H9 (cell line): ENCODE data around the gene PMAIP1. TPM values are rescaled to one million over a fixed set of nuclear protein-coding genes. Genes with fewer than 3 reads are reported as not detected.

Experiments
- DNase-seq: peaks from one replicate; pipeline ENCODE4 v3.0.0-alpha.2; 2017
- H2AFZ ChIP-seq: one replicate; pipeline ENCODE4 v1.6.1; 2013; ENCODE audit warnings: mild to moderate bottlenecking, low read length, control low read depth, moderate library complexity
- H2AK5ac ChIP-seq: 2 replicates; pipeline ENCODE4 v1.6.1; 2013; ENCODE audit warnings: low read length, control low read depth, mixed read lengths; ENCODE audit not compliant: insufficient read length
- H2BK120ac ChIP-seq: one replicate; pipeline ENCODE4 v1.6.1; 2013; ENCODE audit warnings: low read depth, mild to moderate bottlenecking, low read length, control low read depth, inconsistent platforms; ENCODE audit not compliant: poor library complexity, severe bottlenecking
- H2BK12ac ChIP-seq: 2 replicates; pipeline ENCODE4 v1.6.1; 2013; ENCODE audit warnings: low read length, control low read depth, mixed read lengths, low read depth; ENCODE audit not compliant: insufficient read length
- H2BK15ac ChIP-seq: 2 replicates; pipeline ENCODE4 v1.6.1; 2013; ENCODE audit warnings: low read depth, low read length, control low read depth
- H2BK20ac ChIP-seq: one replicate; pipeline ENCODE4 v1.6.1; 2013; ENCODE audit warnings: low read depth, mild to moderate bottlenecking, low read length, control low read depth, inconsistent platforms; ENCODE audit not compliant: poor library complexity, severe bottlenecking
- H2BK5ac ChIP-seq: 2 replicates; pipeline ENCODE4 v1.6.1; 2013; ENCODE audit warnings: low read length, control low read depth, mixed read lengths; ENCODE audit not compliant: insufficient read length
- H3K14ac ChIP-seq: 2 replicates; pipeline ENCODE4 v1.6.1; 2013; ENCODE audit warnings: low read length, control low read depth; ENCODE audit not compliant: insufficient read depth
- H3K18ac ChIP-seq: 2 replicates; pipeline ENCODE4 v1.6.1; 2013; ENCODE audit warnings: low read depth, mild to moderate bottlenecking, mixed read lengths, low read length, control low read depth; ENCODE audit not compliant: insufficient read length
- H3K23ac ChIP-seq: 2 replicates; pipeline ENCODE4 v1.6.1; 2013; ENCODE audit warnings: low read length, control low read depth, mixed read lengths, low read depth; ENCODE audit not compliant: insufficient read length
- H3K23me2 ChIP-seq: 2 replicates; pipeline ENCODE4 v1.6.1; 2013; ENCODE audit warnings: low read depth, mild to moderate bottlenecking, mixed read lengths, low read length, control low read depth; ENCODE audit not compliant: insufficient read length, poor library complexity, severe bottlenecking
- H3K27ac ChIP-seq: 2 replicates; pipeline ENCODE4 v1.5.1; 2013; ENCODE audit warnings: low read length, control low read depth, mixed read lengths, low read depth; ENCODE audit not compliant: insufficient read length
- H3K27me3 ChIP-seq: 2 replicates; pipeline ENCODE4 v1.6.1; 2013; ENCODE audit warnings: low read length, control low read depth, inconsistent platforms; ENCODE audit not compliant: insufficient read depth
- H3K4ac ChIP-seq: 2 replicates; pipeline ENCODE4 v1.6.1; 2013; ENCODE audit warnings: low read depth, mild to moderate bottlenecking, control low read depth, inconsistent platforms, low read length, moderate library complexity
- H3K4me1 ChIP-seq: 2 replicates; pipeline ENCODE4 v1.6.1; 2013; ENCODE audit warnings: low read length, control low read depth, inconsistent platforms; ENCODE audit not compliant: insufficient read depth
- H3K4me2 ChIP-seq: 2 replicates; pipeline ENCODE4 v1.6.1; 2013; ENCODE audit warnings: low read length, control low read depth, mixed read lengths; ENCODE audit not compliant: insufficient read length, insufficient read depth
- H3K56ac ChIP-seq: 2 replicates; pipeline ENCODE4 v1.6.1; 2013; ENCODE audit warnings: low read depth, mild to moderate bottlenecking, mixed read lengths, low read length, control low read depth; ENCODE audit not compliant: insufficient read length
- H3K79me1 ChIP-seq: 2 replicates; pipeline ENCODE4 v1.6.1; 2013; ENCODE audit warnings: low read depth, mild to moderate bottlenecking, moderate library complexity, low read length, control low read depth, inconsistent platforms; ENCODE audit not compliant: insufficient read depth, poor library complexity, severe bottlenecking
- H3K79me2 ChIP-seq: 2 replicates; pipeline ENCODE4 v1.6.1; 2013; ENCODE audit warnings: low read length, control low read depth, inconsistent platforms; ENCODE audit not compliant: insufficient read depth
- H3K9ac ChIP-seq: 2 replicates; pipeline ENCODE4 v1.6.1; 2013; ENCODE audit warnings: low read length, control low read depth, mixed read lengths; ENCODE audit not compliant: insufficient read length; ENCODE audit errors: extremely low read depth
- H3K9me3 ChIP-seq: one replicate; pipeline ENCODE4 v1.6.1; 2013; ENCODE audit warnings: low read depth, low read length, inconsistent platforms; ENCODE audit not compliant: control insufficient read depth
- H3T11ph ChIP-seq: one replicate; pipeline ENCODE4 v1.6.1; 2013; ENCODE audit warnings: mild to moderate bottlenecking, low read length, control low read depth, inconsistent platforms
- H4K20me1 ChIP-seq: one replicate; pipeline ENCODE4 v1.6.1; 2013; ENCODE audit not compliant: control insufficient read depth, insufficient read length, insufficient read depth
- H4K5ac ChIP-seq: 2 replicates; pipeline ENCODE4 v1.6.1; 2013; ENCODE audit warnings: low read depth, mild to moderate bottlenecking, mixed read lengths, low read length, control low read depth; ENCODE audit not compliant: insufficient read length
- H4K8ac ChIP-seq: replicated peaks from 2 replicates; pipeline ENCODE4 v1.6.1; 2013; ENCODE audit warnings: low read length, control low read depth, mixed read lengths, low read depth; ENCODE audit not compliant: insufficient read length
- H4K91ac ChIP-seq: 2 replicates; pipeline ENCODE4 v1.6.1; 2013; ENCODE audit warnings: low read depth, mild to moderate bottlenecking, moderate library complexity, mixed read lengths, low read length, control low read depth; ENCODE audit not compliant: insufficient read length
- H3K27ac Mint-ChIP-seq, 3 experiments: 2 replicates in 2 of 3; 3 replicates in 1 of 3; pipeline ENCODE4 v1.8.0; 2020 to 2021; ENCODE audit warnings: mixed read lengths in 3 of 3, mild to moderate bottlenecking in 1 of 3, moderate library complexity in 1 of 3
- H3K27me3 Mint-ChIP-seq: 2 replicates; pipeline ENCODE4 v1.8.0; 2021; ENCODE audit warnings: low read depth, mild to moderate bottlenecking, moderate library complexity, mixed read lengths
- H3K36me3 Mint-ChIP-seq, 3 experiments: 2 replicates in 2 of 3; 3 replicates in 1 of 3; pipeline ENCODE4 v1.8.0; 2020 to 2021; ENCODE audit warnings: low read depth in 3 of 3, mixed read lengths in 3 of 3; ENCODE audit not compliant: insufficient read depth in 1 of 3
- H3K4me1 Mint-ChIP-seq, 2 experiments: 2 replicates each; pipeline ENCODE4 v1.8.0; 2020; ENCODE audit warnings: mixed read lengths in 2 of 2
- H3K4me3 Mint-ChIP-seq, 2 experiments: 2 replicates in 1 of 2; 3 replicates in 1 of 2; pipeline ENCODE4 v1.8.0; 2020 to 2021; ENCODE audit warnings: mild to moderate bottlenecking in 2 of 2, mixed read lengths in 2 of 2, moderate library complexity in 1 of 2
- H3K9me3 Mint-ChIP-seq, 2 experiments: 2 replicates in 1 of 2; 3 replicates in 1 of 2; pipeline ENCODE4 v1.8.0; 2020; ENCODE audit warnings: mild to moderate bottlenecking in 2 of 2, mixed read lengths in 2 of 2, moderate library complexity in 1 of 2
- CTCF ChIP-seq: fragments of 200-600 bp; sonication (generic); conservative IDR thresholded peaks from 3 replicates; pipeline ENCODE4 v1.8.0; 2021; ENCODE audit warnings: antibody characterized with exemption, mild to moderate bottlenecking
- WGBS: extraction: QIAGEN DNeasy Blood & Tissue Kit; methylation state at CpG from one replicate; pipeline ENCODE4 v1.1.7; 2013; ENCODE audit warnings: missing lambda C conversion rate, low lambda C conversion rate, mixed read lengths; ENCODE audit not compliant: insufficient read length; ENCODE audit errors: extremely low coverage; 5-methylcytosine and 5-hydroxymethylcytosine counted together
- total RNA-seq: library from RNA; stranded (reverse); gene quantifications from 2 replicates; pipeline ENCODE4 v1.2.1, GENCODE V29; 2021

PMAIP1 gene
- total RNA-seq, 1 experiment from 2014 or later, result 152 TPM

DNA sequence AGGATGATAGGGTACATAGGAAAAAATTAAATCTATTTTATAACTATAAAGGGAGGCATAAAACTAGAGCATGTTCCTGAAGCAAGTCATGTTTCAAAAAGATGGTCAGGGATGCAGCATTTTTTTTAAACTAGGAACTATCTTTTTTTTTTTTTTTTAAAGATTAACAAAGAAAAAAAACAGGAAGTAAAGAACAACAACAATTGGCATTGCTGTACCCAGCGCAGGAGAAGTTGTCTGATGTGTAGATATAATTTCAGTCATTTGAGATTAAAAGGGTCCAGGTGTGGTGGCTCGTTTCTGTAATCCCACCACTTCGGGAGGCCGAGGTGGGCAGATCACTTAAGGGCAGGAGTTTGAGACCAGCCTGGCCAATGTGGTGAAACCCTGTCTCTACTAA lies 41.5 kb downstream of the PMAIP1 start:
- Histone ChIP-seq H3K9me3 (no peaks in the 10 kb centered on the region), H2BK12ac (no peak overlapping the region), H4K91ac (no peak overlapping the region), H3K23ac (no peak overlapping the region), H2BK15ac (no peak overlapping the region), H2AK5ac (no peak overlapping the region), H2BK5ac (no peak overlapping the region), H3K79me2 (no peaks in the 10 kb centered on the region), H3K23me2 (no peaks in the 10 kb centered on the region), H3K9ac (no peak overlapping the region), H2BK20ac (no peak overlapping the region), H4K5ac (no peak overlapping the region), H3K27ac (no peak overlapping the region), H4K20me1 (no peaks in the 10 kb centered on the region), H4K8ac (no peak overlapping the region), H2AFZ (no peak overlapping the region), H3K79me1 (no peaks in the 10 kb centered on the region), H3K56ac (no peak overlapping the region), H3K4me2 (no peak overlapping the region), H3K14ac (no peak overlapping the region), H3K4ac (no peak overlapping the region), H2BK120ac (no peak overlapping the region), H3T11ph (no peak overlapping the region), H3K4me1 (no peaks in the 10 kb centered on the region), H3K27me3 (no peaks in the 10 kb centered on the region), H3K18ac (no peak overlapping the region)
- no peak for DNase-seq
- no peak overlapping the region for H3K4me3 Mint-ChIP-seq
- H3K4me1 Mint-ChIP-seq, result peaks cover 4 to 9% of the 10 kb centered on the region in 2 experiments; a peak in 2 of 4 replicates
- no peaks in the 10 kb centered on the region; a peak in 1 of 5 replicates for H3K9me3 Mint-ChIP-seq
- H3K27me3 Mint-ChIP-seq, result no peaks in the 10 kb centered on the region
- no peaks in the 10 kb centered on the region for H3K36me3 Mint-ChIP-seq
- TF ChIP-seq CTCF, result no peak
- WGBS, result no CpG with 5 or more reads among the region's 4 CpGs
- H3K27ac Mint-ChIP-seq, result no peak overlapping the region
